Measurements from ENCODE around the gene BET1L. TPM values are rescaled to one million over a fixed set of nuclear protein-coding genes. Genes with fewer than 3 reads are reported as not detected.

Gene BET1L
- 10 to 100 TPM; 17.7 to 35.6 (median 31.3) TPM for total RNA-seq

- ATAC-seq (replicated peaks in 6 of 8), result peak; percentile 59 to 90 (median 83)
- peaks cover 17 to 19% of the 10 kb centered on the region in 2 donors for H3K4me1 ChIP-seq (replicated peaks in 1 of 2)
- in situ Hi-C loops (cut with MboI; ENCODE audit: low pct_unique_long_range_greater_than_20kb in 2 of 9, low sequenced_read_pairs in 9 of 9, unreplicated experiment in 9 of 9), result no loop called here
- peak within 1 kb of the TSS; percentile 98 to 99 for H3K27ac ChIP-seq
- H3K4me3 ChIP-seq, result peak within 1 kb of the TSS; percentile 90 to 100 (median 93)
- 0 to 3% (median 0%) methylated on average over 2 to 6 of the region's 63 CpGs; no CpG with 5 or more reads in 7 of the 10 experiments for WGBS, 10 experiments
Measured at GRCh38 chr11:207208-207862, at the start of gene BET1L, which contains the start of gene RIC8A. Gene BET1L, minus strand, starts transcription at chr11:207399. Its CDS starts 78 bp downstream, at chr11:207321. Gene RIC8A, plus strand, starts transcription at chr11:207708. Its CDS starts 1,147 bp downstream, at chr11:208855.

- in situ Hi-C loops (cut with MboI; ENCODE audit: low pct_unique_long_range_greater_than_20kb in 2 of 9, low sequenced_read_pairs in 9 of 9, unreplicated experiment in 9 of 9), result no loop called here
- 100% methylated on average over 1 of the region's 2 CpGs; no CpG with 5 or more reads in 9 of the 10 experiments for WGBS, 10 experiments
- no peak for ATAC-seq (replicated peaks in 6 of 8)
- H3K4me1 ChIP-seq (replicated peaks in 1 of 2), result no peaks in the 10 kb centered on the region
- H3K4me3 ChIP-seq, result no peak overlapping the region
- H3K27ac ChIP-seq, result no peak overlapping the region
Measured at GRCh38 chr11:255816-256215, 48.6 kb upstream of the BET1L start.

GRCh38 chr11:255176-255575 is 48.0 kb upstream of the BET1L start:
- H3K27ac ChIP-seq, result no peak overlapping the region
- H3K4me3 ChIP-seq, result no peak overlapping the region
- in situ Hi-C loops (cut with MboI; ENCODE audit: low pct_unique_long_range_greater_than_20kb in 2 of 9, low sequenced_read_pairs in 9 of 9, unreplicated experiment in 9 of 9), result no loop called here
- no peak for ATAC-seq (replicated peaks in 6 of 8)
- H3K4me1 ChIP-seq (replicated peaks in 1 of 2), result no peaks in the 10 kb centered on the region
- WGBS, 10 experiments, result 21 to 84% (median 56%) methylated on average over 2 to 3 of the region's 3 CpGs

GRCh38 chr11:253886-254270 is 46.7 kb upstream of the BET1L start:
- Histone ChIP-seq H3K27ac (no peak overlapping the region), H3K4me1 (replicated peaks in 1 of 2) (no peaks in the 10 kb centered on the region), H3K4me3 (no peak overlapping the region)
- in situ Hi-C loops (cut with MboI; ENCODE audit: low pct_unique_long_range_greater_than_20kb in 2 of 9, low sequenced_read_pairs in 9 of 9, unreplicated experiment in 9 of 9), result loop anchor here in 1 of 9 experiments (5.0 kb wide), 1 partner anchor 113 kb away; the partner anchor contains the start of gene B4GALNT4
- no peak for ATAC-seq (replicated peaks in 6 of 8)
- WGBS, 10 experiments, result 80 to 100% (median 85%) methylated on average over 1 to 5 of the region's 5 CpGs; no CpG with 5 or more reads in 2 of the 10 experiments

- whole genome bisulfite sequencing, 10 experiments, result 80 to 100% (median 100%) methylated on average over 1 to 10 of the region's 13 CpGs; no CpG with 5 or more reads in 5 of the 10 experiments
- no peak overlapping the region for H3K4me3 ChIP-seq
- H3K27ac ChIP-seq, result no peak overlapping the region
- in situ Hi-C loops (cut with MboI; ENCODE audit: low pct_unique_long_range_greater_than_20kb in 2 of 9, low sequenced_read_pairs in 9 of 9, unreplicated experiment in 9 of 9), result loop anchor here in 1 of 9 experiments (5.0 kb wide), 1 partner anchor 114 kb away; the partner anchor contains the start of gene B4GALNT4
- ATAC-seq (replicated peaks in 6 of 8), result peak in 4 of 8 experiments; percentile 13 to 29 (median 16)
- no peaks in the 10 kb centered on the region for H3K4me1 ChIP-seq (replicated peaks in 1 of 2)
Measured at GRCh38 chr11:253160-253885, 46.1 kb upstream of the BET1L start.

- WGBS, 10 experiments, result 63 to 100% (median 86%) methylated on average over 2 to 6 of the region's 8 CpGs; no CpG with 5 or more reads in 4 of the 10 experiments
- peak in 1 of 8 experiments; percentile 4 for ATAC-seq (replicated peaks in 6 of 8)
- H3K4me3 ChIP-seq, result no peak overlapping the region
- no peak overlapping the region for H3K27ac ChIP-seq
- no peaks in the 10 kb centered on the region for H3K4me1 ChIP-seq (replicated peaks in 1 of 2)
- in situ Hi-C loops (cut with MboI; ENCODE audit: low pct_unique_long_range_greater_than_20kb in 2 of 9, low sequenced_read_pairs in 9 of 9, unreplicated experiment in 9 of 9), result loop anchor here in 1 of 9 experiments (5.0 kb wide), 1 partner anchor 115 kb away; the partner anchor contains the start of gene B4GALNT4
Measured at GRCh38 chr11:252666-253065, 45.5 kb upstream of the BET1L start.

GRCh38 chr11:251550-251949 is 44.4 kb upstream of the BET1L start:
- in situ Hi-C loops (cut with MboI; ENCODE audit: low pct_unique_long_range_greater_than_20kb in 2 of 9, low sequenced_read_pairs in 9 of 9, unreplicated experiment in 9 of 9), result loop anchor here in 1 of 9 experiments (5.0 kb wide), 1 partner anchor 116 kb away; the partner anchor contains the start of gene B4GALNT4
- ATAC-seq (replicated peaks in 6 of 8), result peak in 5 of 8 experiments; percentile 23 to 40 (median 28)
- WGBS, 10 experiments, result 49 to 87% (median 76%) methylated on average over 2 to 7 of the region's 10 CpGs; no CpG with 5 or more reads in 4 of the 10 experiments
- H3K27ac ChIP-seq, result no peak overlapping the region
- H3K4me1 ChIP-seq (replicated peaks in 1 of 2), result no peaks in the 10 kb centered on the region
- no peak overlapping the region for H3K4me3 ChIP-seq

GRCh38 chr11:250740-251299 is 43.6 kb upstream of the BET1L start:
- H3K4me1 ChIP-seq (replicated peaks in 1 of 2), result no peaks in the 10 kb centered on the region
- H3K4me3 ChIP-seq, result no peak overlapping the region
- no peak overlapping the region for H3K27ac ChIP-seq
- in situ Hi-C loops (cut with MboI; ENCODE audit: low pct_unique_long_range_greater_than_20kb in 2 of 9, low sequenced_read_pairs in 9 of 9, unreplicated experiment in 9 of 9), result loop anchor here in 1 of 9 experiments (5.0 kb wide), 1 partner anchor 116 kb away; the partner anchor contains the start of gene B4GALNT4
- 60 to 100% (median 82%) methylated on average over 1 to 8 of the region's 10 CpGs for WGBS, 10 experiments
- ATAC-seq (replicated peaks in 6 of 8), result peak; percentile 52 to 98 (median 78)

GRCh38 chr11:250274-250673 is 43.1 kb upstream of the BET1L start:
- in situ Hi-C loops (cut with MboI; ENCODE audit: low pct_unique_long_range_greater_than_20kb in 2 of 9, low sequenced_read_pairs in 9 of 9, unreplicated experiment in 9 of 9), result loop anchor here in 1 of 9 experiments (5.0 kb wide), 1 partner anchor 117 kb away; the partner anchor contains the start of gene B4GALNT4
- Histone ChIP-seq H3K4me3 (no peak overlapping the region), H3K27ac (no peak overlapping the region), H3K4me1 (replicated peaks in 1 of 2) (no peaks in the 10 kb centered on the region)
- ATAC-seq (replicated peaks in 6 of 8), result peak in 1 of 8 experiments; percentile 12
- WGBS, 10 experiments, result 73 to 95% (median 89%) methylated on average over 2 to 5 of the region's 5 CpGs; no CpG with 5 or more reads in 4 of the 10 experiments

- H3K27ac ChIP-seq, result no peak overlapping the region
- no peak overlapping the region for H3K4me3 ChIP-seq
- H3K4me1 ChIP-seq (replicated peaks in 1 of 2), result no peaks in the 10 kb centered on the region
- ATAC-seq (replicated peaks in 6 of 8), result no peak
- in situ Hi-C loops (cut with MboI; ENCODE audit: low pct_unique_long_range_greater_than_20kb in 2 of 9, low sequenced_read_pairs in 9 of 9, unreplicated experiment in 9 of 9), result no loop called here
- 50 to 100% (median 90%) methylated on average over 1 to 7 of the region's 8 CpGs; no CpG with 5 or more reads in 2 of the 10 experiments for WGBS, 10 experiments
Measured at GRCh38 chr11:249062-249461, 41.9 kb upstream of the BET1L start.

- WGBS, 10 experiments, result 88 to 100% (median 100%) methylated on average over 1 to 2 of the region's 2 CpGs; no CpG with 5 or more reads in 1 of the 10 experiments
- in situ Hi-C loops (cut with MboI; ENCODE audit: low pct_unique_long_range_greater_than_20kb in 2 of 9, low sequenced_read_pairs in 9 of 9, unreplicated experiment in 9 of 9), result no loop called here
- no peak for ATAC-seq (replicated peaks in 6 of 8)
- Histone ChIP-seq H3K4me3 (no peak overlapping the region), H3K4me1 (replicated peaks in 1 of 2) (no peaks in the 10 kb centered on the region), H3K27ac (no peak overlapping the region)
Measured at GRCh38 chr11:244376-244775, 37.2 kb upstream of the BET1L start.

GRCh38 chr11:241634-242033 is 34.4 kb upstream of the BET1L start:
- WGBS, 10 experiments, result 90 to 100% (median 96%) methylated on average over 1 to 3 of the region's 5 CpGs; no CpG with 5 or more reads in 3 of the 10 experiments
- ATAC-seq (replicated peaks in 6 of 8), result no peak
- Histone ChIP-seq H3K4me1 (replicated peaks in 1 of 2) (peaks cover 5 to 8% of the 10 kb centered on the region in 2 donors), H3K27ac (no peak overlapping the region), H3K4me3 (no peak overlapping the region)
- in situ Hi-C loops (cut with MboI; ENCODE audit: low pct_unique_long_range_greater_than_20kb in 2 of 9, low sequenced_read_pairs in 9 of 9, unreplicated experiment in 9 of 9), result no loop called here

Data from motor neuron (in vitro differentiated cells).